ENCODE results near the gene MZB1.

- no peak for TF ChIP-seq KDM5A (IDR thresholded peaks at IDR 0.05)
- no peak for TF ChIP-seq CTCF (IDR thresholded peaks at IDR 0.05)
- no peak for TF ChIP-seq RAD21 (conservative IDR thresholded peaks at IDR 0.05 in 1 of 2, IDR thresholded peaks at IDR 0.05 in 1 of 2)
- TF ChIP-seq MAX (IDR thresholded peaks at IDR 0.05): no peak
- no peak for TF ChIP-seq POLR2A (IDR thresholded peaks at IDR 0.05; ENCODE audit: low read length)
- no peak for TF ChIP-seq HDAC2 (IDR thresholded peaks at IDR 0.05)
- TF ChIP-seq EP300 (IDR thresholded peaks at IDR 0.05): no peak
- TF ChIP-seq ZSCAN20 (CRISPR knock-in tag; IDR thresholded peaks at IDR 0.05): no peak
- no peak for TF ChIP-seq PBX3 (IDR thresholded peaks at IDR 0.05)
- no peak for TF ChIP-seq JUN (IDR thresholded peaks at IDR 0.05)
- TF ChIP-seq MAFK (IDR thresholded peaks at IDR 0.05; ENCODE audit: partially characterized antibody): no peak
- TF ChIP-seq KDM1A (IDR thresholded peaks at IDR 0.05; ENCODE audit: low read depth): no peak
Measured at GRCh38 chr5:139399501-139400121, 9.9 kb upstream of the MZB1 start.
